ENCODE measurements around the gene ARL11. TPM values are rescaled to one million over a fixed set of nuclear protein-coding genes. Genes with fewer than 3 reads are reported as not detected.

The ARL11 gene
- 0.83 TPM in 1 of 2 replicates, not detected in the other for total RNA-seq (ENCODE audit: low replicate concordance)
- long read RNA-seq = 0 reads

DNA sequence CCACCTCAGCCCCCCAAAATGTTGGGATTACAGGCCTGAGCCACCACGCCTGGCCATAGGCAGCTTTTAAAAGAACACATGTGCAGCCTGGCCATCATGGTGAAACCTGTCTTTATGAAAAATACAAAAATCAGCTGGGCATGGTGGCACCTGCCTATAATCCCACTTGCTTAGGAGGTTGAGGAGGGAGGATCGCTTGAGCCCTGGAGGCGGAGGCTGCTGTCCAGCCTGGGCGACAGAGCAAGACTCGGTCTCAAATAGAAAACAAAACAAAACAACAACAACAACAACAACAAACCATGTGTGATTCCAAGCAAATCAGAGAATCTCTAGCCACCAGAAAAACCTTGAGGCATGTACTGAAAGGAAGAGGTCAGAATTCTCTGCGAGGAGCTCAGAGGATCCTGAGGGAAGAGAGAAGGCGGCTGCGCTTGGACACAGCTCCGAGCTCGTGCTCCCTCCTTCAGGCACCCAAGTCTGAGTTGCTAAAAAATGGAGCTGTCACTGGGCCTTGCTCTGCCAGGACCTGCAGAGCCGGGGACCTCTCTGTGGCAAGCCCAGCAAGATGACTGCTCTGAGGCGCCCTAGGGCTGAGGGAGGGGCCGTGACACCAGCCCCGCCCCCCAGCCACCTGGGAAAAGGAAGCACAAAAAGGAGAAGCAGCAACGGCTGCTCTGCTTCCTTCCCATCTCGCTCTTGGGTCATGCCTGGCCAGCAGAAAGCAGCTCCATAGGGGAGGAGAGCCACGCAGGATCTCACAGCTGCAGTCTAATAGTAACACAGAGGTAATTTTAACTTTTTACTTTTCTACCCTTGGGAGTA lies at the start of gene ARL11:
Gene ARL11, plus strand, starts transcription at position 677 of the 822 bp plus-strand sequence. CDS start 1,941 bp downstream, outside the sequence.
- no peaks in the 10 kb centered on the region for H3K9me3 Mint-ChIP-seq
- H3K4me3 Mint-ChIP-seq = peak within 1 kb of the TSS; percentile 34
- DNase-seq (ENCODE audit: extremely low spot score, unreplicated experiment) = no peak
- peak within 1 kb of the TSS; percentile 34 for H3K27ac Mint-ChIP-seq
- H3K36me3 Mint-ChIP-seq = no peaks in the 10 kb centered on the region
- H3K27me3 Mint-ChIP-seq = no peaks in the 10 kb centered on the region
- H3K4me1 Mint-ChIP-seq (ENCODE audit: unreplicated experiment) = peaks cover 11% of the 10 kb centered on the region
- TF ChIP-seq, protein P1, sequence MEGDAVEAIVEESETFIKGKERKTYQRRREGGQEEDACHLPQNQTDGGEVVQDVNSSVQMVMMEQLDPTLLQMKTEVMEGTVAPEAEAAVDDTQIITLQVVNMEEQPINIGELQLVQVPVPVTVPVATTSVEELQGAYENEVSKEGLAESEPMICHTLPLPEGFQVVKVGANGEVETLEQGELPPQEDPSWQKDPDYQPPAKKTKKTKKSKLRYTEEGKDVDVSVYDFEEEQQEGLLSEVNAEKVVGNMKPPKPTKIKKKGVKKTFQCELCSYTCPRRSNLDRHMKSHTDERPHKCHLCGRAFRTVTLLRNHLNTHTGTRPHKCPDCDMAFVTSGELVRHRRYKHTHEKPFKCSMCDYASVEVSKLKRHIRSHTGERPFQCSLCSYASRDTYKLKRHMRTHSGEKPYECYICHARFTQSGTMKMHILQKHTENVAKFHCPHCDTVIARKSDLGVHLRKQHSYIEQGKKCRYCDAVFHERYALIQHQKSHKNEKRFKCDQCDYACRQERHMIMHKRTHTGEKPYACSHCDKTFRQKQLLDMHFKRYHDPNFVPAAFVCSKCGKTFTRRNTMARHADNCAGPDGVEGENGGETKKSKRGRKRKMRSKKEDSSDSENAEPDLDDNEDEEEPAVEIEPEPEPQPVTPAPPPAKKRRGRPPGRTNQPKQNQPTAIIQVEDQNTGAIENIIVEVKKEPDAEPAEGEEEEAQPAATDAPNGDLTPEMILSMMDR (conservative IDR thresholded peaks at IDR 0.05) = no peak

DNA sequence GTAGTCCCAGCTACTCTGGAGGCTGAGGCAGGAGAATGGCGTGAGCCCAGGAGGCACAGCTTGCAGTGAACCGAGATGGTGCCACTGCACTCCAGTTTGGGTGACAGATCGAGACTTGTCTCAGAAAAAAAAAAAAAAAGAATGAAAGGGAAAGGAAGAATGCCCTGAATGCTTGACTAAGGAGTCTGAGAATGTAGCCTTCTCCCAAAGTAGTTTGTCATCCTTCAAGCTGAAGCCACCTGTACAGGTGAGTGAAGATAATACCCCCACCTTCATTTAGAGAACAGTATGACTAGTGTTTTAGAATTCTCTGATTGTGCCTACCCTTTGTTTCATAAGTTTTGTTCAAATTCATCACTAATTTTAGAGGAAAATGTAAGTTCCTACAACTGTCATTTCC lies 48.8 kb upstream of the ARL11 start:
- peaks cover 8% of the 10 kb centered on the region for H3K4me1 Mint-ChIP-seq (ENCODE audit: unreplicated experiment)
- H3K36me3 Mint-ChIP-seq = peaks cover 25% of the 10 kb centered on the region
- no peak overlapping the region for H3K27ac Mint-ChIP-seq
- peaks cover 6% of the 10 kb centered on the region for H3K27me3 Mint-ChIP-seq
- no peaks in the 10 kb centered on the region for H3K9me3 Mint-ChIP-seq
- DNase-seq (ENCODE audit: extremely low spot score, unreplicated experiment) = no peak
- TF ChIP-seq, protein P1 (conservative IDR thresholded peaks at IDR 0.05) = no peak
- H3K4me3 Mint-ChIP-seq = no peak overlapping the region

DNA sequence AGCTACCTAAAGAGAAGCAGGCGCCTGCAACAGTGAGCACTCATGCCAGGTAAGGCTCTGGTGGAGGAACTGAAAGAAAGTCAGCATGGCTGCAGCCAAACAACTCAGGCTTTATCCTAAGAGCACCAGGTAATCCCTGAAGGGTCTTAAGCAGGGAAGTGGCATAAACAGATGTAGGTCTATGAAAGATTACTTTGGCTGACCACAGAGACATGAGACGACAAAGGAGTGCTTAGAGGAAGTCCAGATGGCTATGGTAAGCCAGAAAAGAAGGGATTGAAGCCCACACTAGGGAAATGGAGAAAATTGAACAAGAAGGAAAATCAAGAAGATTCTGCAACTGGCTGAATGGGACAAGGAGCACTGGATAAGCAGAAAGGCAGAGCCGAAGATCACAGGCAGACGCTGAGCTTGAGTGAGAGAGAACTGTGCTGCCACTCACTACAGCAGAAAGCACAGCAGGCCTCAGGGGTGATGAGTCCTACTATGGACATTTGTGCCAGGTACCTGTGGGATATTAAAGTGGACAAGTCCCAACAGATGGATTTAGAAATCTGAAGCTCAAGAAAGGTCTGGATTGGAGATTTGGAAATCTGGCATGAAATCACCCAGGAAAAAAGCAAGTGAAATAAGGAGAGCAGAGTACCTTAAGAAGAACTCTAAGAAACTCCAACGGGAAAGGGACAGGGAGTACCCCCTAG lies 47.2 kb upstream of the ARL11 start:
- H3K36me3 Mint-ChIP-seq = peaks cover 14% of the 10 kb centered on the region
- peak overlapping the region; percentile 15 for H3K4me3 Mint-ChIP-seq
- no peak for DNase-seq (ENCODE audit: extremely low spot score, unreplicated experiment)
- no peak overlapping the region for H3K27ac Mint-ChIP-seq
- no peaks in the 10 kb centered on the region for H3K9me3 Mint-ChIP-seq
- TF ChIP-seq, protein P1 (conservative IDR thresholded peaks at IDR 0.05) = no peak
- peaks cover 11% of the 10 kb centered on the region for H3K4me1 Mint-ChIP-seq (ENCODE audit: unreplicated experiment)
- peaks cover 6% of the 10 kb centered on the region for H3K27me3 Mint-ChIP-seq

DNA sequence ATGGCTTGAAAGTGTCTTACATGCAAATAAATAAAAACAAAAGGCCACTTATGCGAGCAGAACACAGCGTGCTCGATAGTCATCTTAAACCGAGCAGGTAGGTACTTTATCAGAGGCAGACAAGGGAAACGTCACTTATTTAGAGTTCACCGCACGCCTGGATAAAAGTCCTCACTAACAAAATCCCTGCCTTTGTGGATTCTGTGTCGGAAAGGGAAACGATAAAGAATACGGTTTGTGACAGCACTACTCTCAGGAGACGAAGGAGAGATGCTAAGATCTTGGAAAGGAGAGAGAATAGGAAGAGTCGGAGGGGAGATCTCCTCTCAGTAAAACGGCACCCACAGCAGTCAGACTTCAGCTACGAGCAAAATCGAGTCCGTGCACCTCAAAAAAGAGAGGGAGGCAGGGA lies 43.5 kb upstream of the ARL11 start:
- Mint-ChIP-seq H3K27me3 (peaks cover 6% of the 10 kb centered on the region), H3K27ac (peak overlapping the region; percentile 67), H3K4me3 (peak overlapping the region; percentile 91), H3K9me3 (no peaks in the 10 kb centered on the region), H3K36me3 (peaks cover 8% of the 10 kb centered on the region), H3K4me1 (ENCODE audit: unreplicated experiment) (peaks cover 13% of the 10 kb centered on the region)
- TF ChIP-seq, protein P1 (conservative IDR thresholded peaks at IDR 0.05) = no peak
- no peak for DNase-seq (ENCODE audit: extremely low spot score, unreplicated experiment)

DNA sequence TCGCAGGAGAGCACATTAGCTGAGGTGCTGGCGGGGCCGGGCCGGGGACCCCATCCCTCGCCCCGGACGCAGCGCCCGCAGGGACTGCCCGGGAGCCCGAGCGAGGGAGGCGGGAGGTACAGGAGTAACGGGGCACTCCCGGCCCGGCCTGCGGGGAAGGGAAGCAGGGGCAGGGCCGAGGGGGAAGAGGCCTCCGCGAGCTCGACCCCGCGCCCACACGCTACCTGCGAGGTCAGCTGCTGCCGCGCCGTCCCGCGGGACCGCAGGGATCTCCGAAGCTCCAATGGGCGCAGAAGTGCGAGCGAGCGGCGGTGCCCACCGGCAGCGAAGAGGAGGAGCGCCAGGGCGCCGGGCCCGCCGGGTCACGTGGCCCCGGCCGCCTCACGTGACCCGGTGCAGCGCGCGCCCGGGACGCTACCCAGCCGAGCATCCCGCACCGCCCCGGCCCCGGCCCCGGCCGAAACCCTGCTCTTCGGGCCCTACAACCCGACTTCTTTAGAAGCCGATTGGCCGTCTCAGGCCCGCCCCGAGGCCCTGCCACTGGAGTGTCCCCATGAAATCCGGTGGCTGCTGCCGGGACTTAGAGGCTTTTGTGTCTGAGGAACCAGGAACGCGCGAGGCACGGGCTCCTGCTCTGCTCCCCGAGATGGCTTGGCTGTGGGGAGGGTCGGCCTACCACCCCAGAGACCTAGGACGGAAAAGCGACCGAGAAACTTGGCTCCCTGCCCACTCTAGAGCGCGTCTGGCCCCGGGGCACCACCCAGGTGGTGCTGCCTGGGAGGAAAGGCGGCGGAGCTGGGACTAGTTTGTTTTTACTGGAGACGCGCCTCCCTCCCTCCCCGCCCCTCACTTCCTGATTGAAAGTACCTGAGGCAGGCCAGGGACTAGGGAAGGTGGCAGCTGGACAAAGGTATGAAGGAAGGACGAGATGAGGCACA lies 42.8 kb upstream of the ARL11 start, which contains the start of gene RCBTB1:
Gene RCBTB1, minus strand, starts transcription at position 339 of the 938 bp plus-strand sequence. CDS start 18,279 bp downstream, outside the sequence.
- H3K4me3 Mint-ChIP-seq = peak within 1 kb of the TSS; percentile 91
- peaks cover 8% of the 10 kb centered on the region for H3K36me3 Mint-ChIP-seq
- peaks cover 6% of the 10 kb centered on the region for H3K27me3 Mint-ChIP-seq
- H3K4me1 Mint-ChIP-seq (ENCODE audit: unreplicated experiment) = peaks cover 13% of the 10 kb centered on the region
- DNase-seq (ENCODE audit: extremely low spot score, unreplicated experiment) = peak; percentile 77
- H3K9me3 Mint-ChIP-seq = no peaks in the 10 kb centered on the region
- peak within 1 kb of the TSS; percentile 78 for H3K27ac Mint-ChIP-seq
- TF ChIP-seq, protein P1 (conservative IDR thresholded peaks at IDR 0.05) = no peak

All from type B pancreatic cell (in vitro differentiated cells).